ENCODE results near the gene ADAMTSL4. TPM values are rescaled to one million over a fixed set of nuclear protein-coding genes. Genes with fewer than 3 reads are reported as not detected.
A peak's percentile ranks its signal among the peaks of the same experiment; 100 is the strongest.

The ADAMTSL4 gene
- total RNA-seq, 1 experiment from 2014 or later = 4.3 TPM

GRCh38 chr1:150516616-150517015 is 32.6 kb upstream of the ADAMTSL4 start:
- H4K20me1 ChIP-seq (ENCODE audit: insufficient read depth) = no peaks in the 10 kb centered on the region
- H3K4me3 ChIP-seq (replicated peaks in 1 of 2; ENCODE audit: low read depth in 1 of 2, low read length in 2 of 2) = peak overlapping the region; percentile 63 to 67
- H3K27me3 ChIP-seq (ENCODE audit: insufficient read depth, low read length) = no peaks in the 10 kb centered on the region
- no peaks in the 10 kb centered on the region for H3K9me2 ChIP-seq (ENCODE audit: insufficient read depth)
- H3K36me3 ChIP-seq (ENCODE audit: control insufficient read depth in 1 of 2, insufficient read depth in 2 of 2, low read length in 2 of 2) = no peaks in the 10 kb centered on the region
- peak overlapping the region; percentile 64 for H3K9ac ChIP-seq (ENCODE audit: low read length)
- ChIA-PET POLR2A (interaction anchor here (1.1 to 1.8 kb wide), 2 partner anchors 13 kb away, joined by 4 read pairs; no protein-coding TSS in a partner anchor), CTCF (interaction anchor here (0.6 to 2.3 kb wide), 5 partner anchors 16 to 479 kb away, joined by 3 to 19 read pairs (median 7); no protein-coding TSS in a partner anchor), RAD21 (ENCODE audit: low non-redundant PET in 1 of 2, low total read pairs in 2 of 2, uncharacterized antibody in 2 of 2, unreplicated experiment in 2 of 2) (no interaction called here)
- no TSS peak for BruUV-seq (replicated peaks)
- no peak overlapping the region for H3K27ac ChIP-seq (ENCODE audit: low read depth, low read length)
- H3K4me1 ChIP-seq (ENCODE audit: control insufficient read depth in 1 of 2, insufficient read depth in 2 of 2, low read length in 2 of 2) = peaks cover 10 to 23% of the 10 kb centered on the region in 2 experiments
- peak overlapping the region; percentile 87 for H3K4me2 ChIP-seq (ENCODE audit: low read length)
- intact Hi-C loops (cut with micrococcal nuclease) = no loop called here
- no peaks in the 10 kb centered on the region for H3K79me2 ChIP-seq (ENCODE audit: insufficient read depth, low read length)
- no peaks in the 10 kb centered on the region for H3K9me3 ChIP-seq (ENCODE audit: control insufficient read depth in 1 of 2, insufficient read depth in 1 of 2, low read depth in 1 of 2, low read length in 2 of 2)
- ATAC-seq (no peak), DNase-seq (ENCODE audit: low read depth, low spot score) (no peak)
- TF ChIP-seq REST (IDR thresholded peaks at IDR 0.05; ENCODE audit: low read depth) = no peak
- TF ChIP-seq SP1 (IDR thresholded peaks at IDR 0.05; ENCODE audit: low read depth) = no peak
- no peak; the same call in 1 of the 2 replicates for TF ChIP-seq RAD21 (IDR thresholded peaks at IDR 0.05; ENCODE audit: low read depth)
- no peak for TF ChIP-seq ATF3 (IDR thresholded peaks at IDR 0.05)
- TF ChIP-seq EZH2phosphoT487 (IDR thresholded peaks at IDR 0.05; ENCODE audit: borderline replicate concordance) = no peak
- no peak for TF ChIP-seq SIN3A (IDR thresholded peaks at IDR 0.05; ENCODE audit: low read depth)
- TF ChIP-seq YY1 (IDR thresholded peaks at IDR 0.05; ENCODE audit: extremely low read depth, insufficient replicate concordance, low read depth, low read length) = no peak
- no peak for TF ChIP-seq EGR1 (IDR thresholded peaks at IDR 0.05; ENCODE audit: low read depth)
- H2AFZ ChIP-seq (ENCODE audit: low read depth, low read length, poor library complexity, severe bottlenecking) = no peak overlapping the region
